NCI-H2227 (cell line): ENCODE results near the gene OSCP1.
"Not testable (repeated sequence)": the region's sequence is repeated elsewhere in the genome, so short reads cannot be mapped to it uniquely, and the experiment has no call there.

Experiments used
- DNase-seq: peaks from one replicate; lab custom pipeline; 2025; ENCODE audit not compliant: unreplicated experiment; lab: John Stamatoyannopoulos, UW

The OSCP1 gene

GRCh38 chr1:36450270-36450918, at the start of gene OSCP1:
Gene OSCP1 (minus strand): TSS chr1:36450451. CDS start chr1:36450369, 82 bp downstream.
- DNase-seq = peak; percentile 97

DNA sequence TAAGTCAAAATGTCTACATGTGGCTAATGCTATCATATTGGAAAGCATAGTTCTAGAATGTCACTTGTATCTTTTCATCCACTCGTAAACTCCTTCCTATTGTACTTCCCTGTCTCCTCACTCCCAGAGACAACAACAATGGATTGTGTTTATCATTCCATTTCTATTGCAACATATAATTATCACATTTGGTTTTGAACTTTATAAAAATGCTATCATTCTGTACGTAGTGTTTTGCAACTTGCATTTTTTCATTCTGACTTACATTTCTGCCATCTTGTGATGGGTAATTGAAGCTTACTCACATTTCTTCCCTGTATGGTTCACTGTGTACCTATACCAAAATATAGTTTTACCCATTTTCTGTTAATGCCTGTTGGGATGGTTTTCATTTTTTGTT, 47.0 kb upstream of the OSCP1 start:
- no peak for DNase-seq

GRCh38 chr1:36494971-36495370, 44.7 kb upstream of the OSCP1 start:
- DNase-seq = no peak

DNA sequence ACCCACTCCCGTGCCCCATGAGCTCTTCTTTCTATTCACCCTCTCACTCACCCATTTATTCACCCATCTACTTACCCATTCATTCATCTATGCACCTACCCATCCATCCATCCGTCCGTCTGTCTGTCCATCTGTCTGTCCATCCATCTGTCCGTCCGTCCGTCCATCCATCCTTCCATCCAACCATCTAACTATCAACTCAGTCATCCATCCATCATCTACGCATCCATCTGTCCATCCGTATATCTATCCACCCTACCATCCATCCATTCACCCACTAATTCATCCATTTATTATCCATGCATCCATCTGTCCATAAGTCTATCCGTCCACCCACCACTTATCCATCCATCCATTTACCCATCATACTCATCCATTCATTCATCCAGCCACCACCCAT, 43.3 kb upstream of the OSCP1 start:
- DNase-seq = no peak

GRCh38 chr1:36492491-36492890, 42.2 kb upstream of the OSCP1 start:
- DNase-seq = no peak

DNA sequence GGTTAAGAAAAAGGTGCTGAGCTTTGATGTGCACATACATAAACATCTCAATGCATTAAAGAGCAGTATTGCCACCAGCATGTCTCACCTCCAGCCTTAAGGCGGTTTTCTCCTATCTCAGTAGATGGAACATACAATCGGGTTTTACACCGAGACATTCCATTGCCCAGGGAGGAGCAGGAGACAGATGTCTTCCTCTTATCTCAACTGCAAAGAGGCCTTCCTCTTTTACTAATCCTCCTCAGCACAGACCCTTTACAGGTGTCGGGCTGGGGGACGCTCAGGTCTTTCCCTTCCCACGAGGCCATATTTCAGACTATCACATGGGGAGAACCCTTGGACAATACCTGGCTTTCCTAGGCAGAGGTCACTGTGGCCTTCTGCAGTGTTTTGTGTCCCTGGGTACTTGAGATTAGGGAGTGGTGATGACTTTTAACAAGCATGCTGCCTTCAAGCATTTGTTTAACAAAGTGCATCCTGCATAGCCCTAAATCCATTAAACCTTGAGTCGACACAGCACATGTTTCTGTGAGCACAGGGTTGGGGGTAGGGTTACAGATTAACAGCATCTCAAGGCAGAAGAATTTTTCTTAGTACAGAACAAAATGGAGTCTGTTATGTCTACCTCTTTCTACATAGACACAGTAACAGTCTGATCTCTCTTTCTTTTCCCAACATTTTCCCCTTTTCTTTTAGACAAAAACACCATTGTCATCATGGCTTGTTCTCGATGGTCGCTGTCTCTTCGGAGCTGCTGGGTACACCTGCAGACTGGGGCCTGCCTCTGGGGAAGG, 39.2 kb upstream of the OSCP1 start:
- DNase-seq = not testable (repeated sequence)

- DNase-seq = no peak
These were observed 37.7 kb upstream of the OSCP1 start for GRCh38 chr1:36487906-36488305.

DNA sequence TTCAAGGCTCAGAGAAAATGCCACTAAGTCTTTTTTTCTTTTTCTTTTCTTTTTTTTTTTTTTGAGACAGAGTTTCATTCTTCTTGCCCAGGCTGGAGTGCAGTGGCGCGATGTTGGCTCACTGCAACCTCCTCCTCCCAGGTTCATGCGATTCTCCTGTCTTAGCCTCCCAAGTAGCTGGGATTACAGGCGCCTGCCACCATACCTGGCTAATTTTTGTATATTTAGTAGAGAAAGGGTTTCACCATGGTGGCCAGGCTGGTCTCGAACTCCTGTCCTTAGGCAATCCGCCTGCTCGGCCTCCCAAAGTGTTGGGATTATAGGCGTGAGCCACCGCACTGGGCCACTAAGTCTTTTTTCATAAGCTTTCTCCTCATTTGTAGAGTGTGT, 37.1 kb upstream of the OSCP1 start:
- not testable (repeated sequence) for DNase-seq

GRCh38 chr1:36486439-36487335, 36.4 kb upstream of the OSCP1 start:
- DNase-seq = peak; percentile 19

DNA sequence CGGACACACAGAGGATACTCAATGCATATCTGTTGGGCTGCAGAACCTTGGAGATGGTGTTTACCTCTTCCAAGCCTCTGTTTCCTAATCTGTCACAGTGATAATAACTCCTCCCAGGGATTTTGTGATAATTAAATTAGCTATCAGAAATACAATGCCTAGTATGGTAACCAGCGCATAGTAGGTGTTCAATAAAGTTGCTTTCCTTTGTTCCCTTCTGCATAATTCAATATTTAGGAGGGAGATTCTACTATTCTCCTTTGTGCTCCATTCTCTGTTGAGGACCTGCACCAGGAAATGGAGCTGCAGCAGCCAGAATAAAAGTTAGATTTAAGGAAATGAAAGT, 35.8 kb upstream of the OSCP1 start:
- no peak for DNase-seq

GRCh38 chr1:36484099-36484498, 33.8 kb upstream of the OSCP1 start:
- DNase-seq = no peak

GRCh38 chr1:36482724-36483388, 32.6 kb upstream of the OSCP1 start, which contains the start of gene CSF3R:
Gene CSF3R (minus strand): TSS chr1:36482913. CDS start chr1:36479496, 3,417 bp downstream.
- DNase-seq = no peak

DNA sequence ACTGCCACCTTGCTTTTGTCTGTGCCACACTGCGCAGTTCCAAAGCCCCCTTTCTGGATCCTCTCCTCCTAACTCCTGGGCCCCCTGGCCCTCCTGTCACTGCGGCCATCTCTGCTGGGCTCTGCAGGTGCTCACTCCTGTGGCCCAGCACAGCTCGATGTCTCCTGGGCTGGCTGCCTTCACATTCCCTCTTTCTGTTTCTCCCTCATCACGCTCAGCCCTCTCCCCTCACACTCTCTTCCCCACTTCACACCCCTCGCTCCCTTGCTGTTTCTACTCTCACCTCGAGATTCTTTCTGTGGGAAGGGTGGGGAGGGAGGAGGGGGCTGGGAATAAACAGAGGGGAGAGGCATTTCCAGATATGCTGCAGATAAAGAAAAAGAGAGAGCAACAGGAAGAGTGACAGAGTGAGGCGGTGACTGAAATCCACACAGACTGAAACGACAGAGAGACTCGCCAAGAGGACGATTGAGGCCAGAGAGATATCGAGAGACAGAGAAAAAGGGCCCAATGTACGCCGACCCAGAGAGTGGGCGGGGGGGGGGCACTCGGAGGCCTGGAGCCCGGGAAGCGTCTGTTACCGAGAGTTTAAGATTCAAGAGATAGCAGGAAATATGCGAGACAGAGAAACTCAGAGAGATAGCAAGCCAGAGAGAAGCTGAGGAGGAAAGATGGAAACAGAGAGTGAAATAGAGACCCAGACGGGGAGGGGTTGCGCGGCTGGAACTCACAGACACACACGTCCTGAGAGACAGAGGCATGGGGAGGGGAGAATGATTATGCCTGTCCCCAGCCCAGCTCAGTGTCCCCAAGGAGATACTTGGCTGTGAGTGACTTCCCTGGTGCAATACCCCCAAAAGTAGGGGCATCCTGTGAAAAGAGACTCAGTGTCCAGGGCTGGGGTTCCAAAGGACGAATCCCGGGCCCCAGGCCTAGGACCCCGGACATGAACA, 31.8 kb upstream of the OSCP1 start:
- DNase-seq = no peak

- DNase-seq = no peak
These were observed 30.8 kb upstream of the OSCP1 start for GRCh38 chr1:36481091-36481490.

- DNase-seq = no peak
These were observed 29.9 kb upstream of the OSCP1 start for GRCh38 chr1:36480161-36480560.

GRCh38 chr1:36479505-36480051, 29.3 kb upstream of the OSCP1 start:
- no peak for DNase-seq

DNA sequence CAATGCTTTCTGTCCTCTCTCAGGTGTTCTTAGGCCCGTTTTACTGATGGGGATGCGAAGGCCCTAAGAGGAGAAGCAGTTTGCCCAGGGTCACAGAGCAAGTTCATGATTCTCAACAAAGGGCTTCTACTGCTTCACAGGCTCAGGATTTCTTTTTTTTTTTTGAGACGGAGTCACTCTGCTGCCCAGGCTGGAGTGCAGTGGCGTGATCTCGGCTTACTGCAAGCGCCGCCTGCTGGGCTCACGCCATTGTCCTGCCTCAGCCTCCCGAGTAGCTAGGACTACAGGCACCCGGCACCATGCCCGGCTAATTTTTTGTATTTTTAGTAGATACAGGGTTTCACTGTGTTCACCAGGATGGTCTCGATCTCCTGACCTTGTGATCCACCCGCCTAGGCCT, 27.4 kb upstream of the OSCP1 start:
- not testable (repeated sequence) for DNase-seq

GRCh38 chr1:36476945-36477344, 26.7 kb upstream of the OSCP1 start:
- DNase-seq = no peak

GRCh38 chr1:36475910-36476604, 25.8 kb upstream of the OSCP1 start:
- no peak for DNase-seq
